ENCODE data around the gene ZNF641. TPM values are rescaled to one million over a fixed set of nuclear protein-coding genes. Genes with fewer than 3 reads are reported as not detected.

ZNF641 gene
- 30.9 TPM for total RNA-seq
- long read RNA-seq, full-length matches to known transcripts: 25 of 40 reads
- long read RNA-seq, partial matches to known transcripts: 1 of 40 reads
- long read RNA-seq, other reads (novel, unspliced or antisense): 14 of 40 reads

DNA sequence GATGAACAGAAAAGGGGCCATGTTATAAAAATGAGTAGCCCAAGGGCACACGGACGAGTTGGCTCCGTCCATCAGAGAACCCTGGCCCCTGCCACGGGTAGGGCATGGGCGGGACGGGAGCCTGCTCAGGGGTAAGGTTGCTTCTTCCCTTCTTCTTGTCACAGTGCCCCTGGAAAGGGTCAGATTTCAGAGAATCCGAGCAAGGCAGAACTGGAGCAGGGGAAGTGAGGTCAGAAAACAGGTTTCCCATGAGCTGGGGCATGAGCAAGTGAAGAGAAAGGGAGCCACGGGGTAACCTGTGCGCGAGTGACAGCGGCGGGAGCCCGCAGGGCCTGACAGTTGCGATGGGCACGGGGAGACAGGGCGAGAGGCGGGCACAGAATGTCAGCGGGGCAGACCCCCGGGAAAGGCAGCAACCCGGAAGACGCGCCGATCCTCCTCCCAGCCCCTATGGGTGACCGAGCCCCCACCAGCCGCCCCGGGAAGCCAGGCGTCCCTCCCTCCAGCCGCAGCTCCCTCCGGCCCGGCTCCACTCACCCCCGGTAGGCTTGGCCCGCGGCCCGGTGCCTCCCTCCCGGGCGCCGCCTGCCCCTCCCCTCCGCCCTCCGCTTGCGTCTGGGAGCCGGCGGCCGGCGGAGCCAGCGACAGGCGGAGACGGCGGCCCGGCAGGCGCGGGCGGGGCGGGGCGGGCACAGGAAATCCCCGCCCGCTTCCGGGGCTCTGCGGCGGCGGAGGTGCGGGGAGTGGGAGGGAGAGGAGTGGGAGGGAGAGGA lies at the start of gene ZNF641:
Gene ZNF641 (minus strand): TSS at position 671 of the 773 bp plus-strand sequence. CDS start 2,829 bp downstream, outside the sequence.
- intact Hi-C loops (cut with DNase I): no loop called here
- Histone ChIP-seq H3K36me3 (peaks cover 25% of the 10 kb centered on the region), H3K4me1 (peaks cover 14% of the 10 kb centered on the region), H3K4me3 (peak within 1 kb of the TSS; percentile 83), H3K27ac (peak within 1 kb of the TSS; percentile 93), H3K27me3 (no peaks in the 10 kb centered on the region), H3K9me3 (no peaks in the 10 kb centered on the region)
- DNase-seq: peak; percentile 94
- ATAC-seq: peak; percentile 96
- no peak for TF ChIP-seq CTCF (IDR thresholded peaks at IDR 0.05)

DNA sequence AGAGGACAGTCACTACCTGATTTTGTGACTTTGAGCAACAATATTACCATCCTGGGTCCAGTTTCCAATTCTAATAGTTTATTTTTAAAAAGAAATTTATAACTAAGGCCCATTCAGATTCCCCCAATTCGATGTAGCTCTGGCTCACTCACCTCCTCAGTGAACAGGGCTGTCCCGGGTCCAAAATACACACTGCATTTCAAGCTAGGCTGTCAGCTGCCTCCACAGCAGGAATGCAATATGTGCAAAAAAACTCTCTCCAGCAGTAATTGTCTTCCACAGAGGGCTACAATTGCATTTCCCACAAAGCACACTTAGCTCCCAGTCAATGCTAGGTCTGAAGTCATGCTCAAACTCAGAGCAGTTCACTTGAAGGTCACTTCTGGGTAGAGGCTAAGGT lies 39.3 kb upstream of the ZNF641 start:
- intact Hi-C loops (cut with DNase I): no loop called here
- no peaks in the 10 kb centered on the region for H3K36me3 ChIP-seq
- H3K9me3 ChIP-seq: no peaks in the 10 kb centered on the region
- no peak for TF ChIP-seq CTCF (IDR thresholded peaks at IDR 0.05)
- H3K4me1 ChIP-seq: no peaks in the 10 kb centered on the region
- DNase-seq (no peak), ATAC-seq (no peak)
- H3K27ac ChIP-seq: no peak overlapping the region
- no peak overlapping the region for H3K4me3 ChIP-seq
- no peaks in the 10 kb centered on the region for H3K27me3 ChIP-seq

DNA sequence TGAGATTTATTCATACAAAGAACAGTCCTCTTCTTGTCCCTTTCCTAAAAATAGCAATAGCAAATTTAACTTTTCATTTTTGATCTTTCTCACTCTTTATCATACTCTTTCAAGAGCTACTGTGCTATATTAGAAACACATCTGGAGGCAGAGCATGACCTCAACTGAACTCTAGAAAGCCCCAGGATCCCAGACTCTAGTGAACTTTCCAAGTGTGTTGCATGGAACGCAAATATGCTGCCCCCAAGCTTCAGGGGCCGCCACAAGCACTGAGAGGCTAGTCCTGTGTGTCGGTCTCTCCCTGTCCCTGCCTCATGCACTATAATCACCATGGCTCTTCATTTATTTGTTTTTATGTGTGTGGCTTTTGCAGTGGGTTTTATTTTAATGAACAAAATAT lies 38.7 kb upstream of the ZNF641 start:
- Histone ChIP-seq H3K27me3 (no peaks in the 10 kb centered on the region), H3K9me3 (no peaks in the 10 kb centered on the region), H3K36me3 (no peaks in the 10 kb centered on the region), H3K4me3 (no peak overlapping the region), H3K27ac (no peak overlapping the region), H3K4me1 (no peaks in the 10 kb centered on the region)
- DNase-seq: no peak
- no peak for TF ChIP-seq CTCF (IDR thresholded peaks at IDR 0.05)
- intact Hi-C loops (cut with DNase I): no loop called here
- ATAC-seq: no peak

DNA sequence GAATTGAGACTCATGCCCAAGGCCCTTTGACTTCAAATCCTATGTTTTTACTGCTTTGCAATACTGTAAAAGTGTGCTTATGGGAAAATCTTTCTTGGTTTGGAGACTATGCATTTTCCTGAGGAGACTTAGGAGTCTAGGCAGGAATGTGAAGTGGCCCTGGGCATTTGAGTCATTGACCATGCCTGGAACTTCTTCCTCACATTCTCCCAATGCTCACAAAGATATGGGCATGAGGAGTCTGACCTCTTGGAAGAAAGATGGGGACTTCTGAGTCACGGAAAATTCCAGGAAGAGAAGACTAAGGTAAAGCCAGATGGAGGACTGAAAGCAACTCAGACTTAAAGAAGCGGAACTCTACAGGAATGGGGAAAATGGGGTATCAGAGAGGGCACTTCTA lies 38.2 kb upstream of the ZNF641 start:
- no peak for TF ChIP-seq CTCF (IDR thresholded peaks at IDR 0.05)
- Histone ChIP-seq H3K36me3 (no peaks in the 10 kb centered on the region), H3K4me1 (no peaks in the 10 kb centered on the region), H3K9me3 (no peaks in the 10 kb centered on the region), H3K27ac (no peak overlapping the region), H3K4me3 (no peak overlapping the region), H3K27me3 (no peaks in the 10 kb centered on the region)
- no peak for ATAC-seq
- DNase-seq: no peak
- intact Hi-C loops (cut with DNase I): no loop called here

DNA sequence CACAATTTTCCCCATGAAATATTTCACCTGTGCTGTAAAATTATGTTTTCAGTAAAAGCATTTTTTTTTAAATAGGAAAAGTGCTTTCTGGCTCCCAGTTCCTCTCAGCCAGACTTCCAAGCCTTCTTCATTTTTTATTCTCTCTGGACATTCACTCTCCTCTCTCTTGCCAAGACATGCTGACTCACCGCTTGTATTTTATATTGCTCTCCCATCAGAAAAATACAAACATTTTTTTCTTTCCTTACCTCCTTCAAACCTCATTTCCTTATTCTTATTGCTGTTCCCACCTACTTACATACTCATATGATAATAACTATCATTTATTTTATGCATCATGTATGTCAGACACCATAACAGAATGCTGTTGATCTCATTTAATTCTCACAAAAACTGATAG lies 37.7 kb upstream of the ZNF641 start:
- Histone ChIP-seq H3K9me3 (no peaks in the 10 kb centered on the region), H3K27ac (no peak overlapping the region), H3K36me3 (no peaks in the 10 kb centered on the region), H3K27me3 (no peaks in the 10 kb centered on the region), H3K4me3 (no peak overlapping the region), H3K4me1 (no peaks in the 10 kb centered on the region)
- TF ChIP-seq CTCF (IDR thresholded peaks at IDR 0.05): no peak
- intact Hi-C loops (cut with DNase I): no loop called here
- no peak for DNase-seq
- ATAC-seq: no peak

All from upper lobe of right lung (tissue), 1 donor.